Measurements from ENCODE around the gene ZNF785. TPM values are rescaled to one million over a fixed set of nuclear protein-coding genes. Genes with fewer than 3 reads are reported as not detected.
"Not testable (repeated sequence)": the region's sequence is repeated elsewhere in the genome, so short reads cannot be mapped to it uniquely, and the experiment has no call there.

ZNF785 gene
- total and polyA plus RNA-seq, 2 of the 13 experiments (the other 11 are each of a cell fraction or from before 2014, with no cell fraction given), result 0.01 TPM; not detected in 1

DNA sequence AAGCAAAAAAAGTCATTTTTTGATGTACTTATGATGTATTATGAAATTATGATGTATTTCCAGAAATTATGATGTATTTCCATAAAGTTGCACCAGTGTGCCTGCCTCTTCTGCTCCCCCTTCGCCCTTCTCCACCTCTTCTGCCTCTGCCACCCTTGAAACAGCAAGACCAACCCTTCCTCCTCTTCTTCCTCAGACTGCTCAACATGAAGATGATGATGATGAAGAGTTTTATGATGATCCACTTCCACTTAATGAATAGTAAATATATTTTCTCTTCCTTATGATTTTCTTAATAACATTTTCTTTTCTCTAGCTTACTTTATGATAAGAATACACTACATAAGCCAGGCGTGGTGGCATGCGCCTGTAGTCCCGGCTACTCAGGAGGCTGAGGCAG is 7.4 kb upstream of the ZNF785 start:
- Histone ChIP-seq H2AFZ (ENCODE audit: low read length) (no peak overlapping the region), H3K9me3 (ENCODE audit: low read length) (peaks cover 5% of the 10 kb centered on the region), H3K79me2 (ENCODE audit: insufficient read depth, low read length) (no peaks in the 10 kb centered on the region), H3K27me3 (ENCODE audit: control insufficient read depth in 1 of 2, insufficient read depth in 2 of 2, low read length in 2 of 2) (no peaks in the 10 kb centered on the region), H3K27ac (ENCODE audit: extremely low read length, insufficient read depth, low read length) (no peak overlapping the region), H3K4me3 (replicated peaks in 1 of 3; ENCODE audit: insufficient read depth in 1 of 3, low read depth in 2 of 3, low read length in 3 of 3) (no peak overlapping the region), H3K4me1 (ENCODE audit: insufficient read depth, low read length) (peaks cover 15% of the 10 kb centered on the region), H3K4me2 (ENCODE audit: low read depth, low read length) (no peak overlapping the region; the same call in 1 of the 2 replicates), H3K36me3 (replicated peaks in 1 of 2; ENCODE audit: control insufficient read depth in 1 of 2, insufficient read depth in 2 of 2, low read length in 2 of 2) (no peaks in the 10 kb centered on the region), H3K9ac (ENCODE audit: insufficient read depth, low read depth, low read length) (no peak overlapping the region), H4K20me1 (ENCODE audit: insufficient read depth, low read length) (no peaks in the 10 kb centered on the region)
- TF ChIP-seq, protein P1, sequence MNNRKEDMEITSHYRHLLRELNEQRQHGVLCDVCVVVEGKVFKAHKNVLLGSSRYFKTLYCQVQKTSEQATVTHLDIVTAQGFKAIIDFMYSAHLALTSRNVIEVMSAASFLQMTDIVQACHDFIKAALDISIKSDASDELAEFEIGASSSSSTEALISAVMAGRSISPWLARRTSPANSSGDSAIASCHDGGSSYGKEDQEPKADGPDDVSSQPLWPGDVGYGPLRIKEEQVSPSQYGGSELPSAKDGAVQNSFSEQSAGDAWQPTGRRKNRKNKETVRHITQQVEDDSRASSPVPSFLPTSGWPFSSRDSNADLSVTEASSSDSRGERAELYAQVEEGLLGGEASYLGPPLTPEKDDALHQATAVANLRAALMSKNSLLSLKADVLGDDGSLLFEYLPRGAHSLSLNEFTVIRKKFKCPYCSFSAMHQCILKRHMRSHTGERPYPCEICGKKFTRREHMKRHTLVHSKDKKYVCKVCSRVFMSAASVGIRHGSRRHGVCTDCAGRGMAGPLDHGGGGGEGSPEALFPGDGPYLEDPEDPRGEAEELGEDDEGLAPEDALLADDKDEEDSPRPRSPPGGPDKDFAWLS (CRISPR knock-in tag; IDR thresholded peaks at IDR 0.05; ENCODE audit: borderline replicate concordance), result no peak
- no peak for TF ChIP-seq KDM5A (IDR thresholded peaks at IDR 0.05; ENCODE audit: borderline replicate concordance, low read length)
- TF ChIP-seq, protein P2, sequence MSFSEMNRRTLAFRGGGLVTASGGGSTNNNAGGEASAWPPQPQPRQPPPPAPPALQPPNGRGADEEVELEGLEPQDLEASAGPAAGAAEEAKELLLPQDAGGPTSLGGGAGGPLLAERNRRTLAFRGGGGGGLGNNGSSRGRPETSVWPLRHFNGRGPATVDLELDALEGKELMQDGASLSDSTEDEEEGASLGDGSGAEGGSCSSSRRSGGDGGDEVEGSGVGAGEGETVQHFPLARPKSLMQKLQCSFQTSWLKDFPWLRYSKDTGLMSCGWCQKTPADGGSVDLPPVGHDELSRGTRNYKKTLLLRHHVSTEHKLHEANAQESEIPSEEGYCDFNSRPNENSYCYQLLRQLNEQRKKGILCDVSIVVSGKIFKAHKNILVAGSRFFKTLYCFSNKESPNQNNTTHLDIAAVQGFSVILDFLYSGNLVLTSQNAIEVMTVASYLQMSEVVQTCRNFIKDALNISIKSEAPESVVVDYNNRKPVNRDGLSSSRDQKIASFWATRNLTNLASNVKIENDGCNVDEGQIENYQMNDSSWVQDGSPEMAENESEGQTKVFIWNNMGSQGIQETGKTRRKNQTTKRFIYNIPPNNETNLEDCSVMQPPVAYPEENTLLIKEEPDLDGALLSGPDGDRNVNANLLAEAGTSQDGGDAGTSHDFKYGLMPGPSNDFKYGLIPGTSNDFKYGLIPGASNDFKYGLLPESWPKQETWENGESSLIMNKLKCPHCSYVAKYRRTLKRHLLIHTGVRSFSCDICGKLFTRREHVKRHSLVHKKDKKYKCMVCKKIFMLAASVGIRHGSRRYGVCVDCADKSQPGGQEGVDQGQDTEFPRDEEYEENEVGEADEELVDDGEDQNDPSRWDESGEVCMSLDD (CRISPR knock-in tag; IDR thresholded peaks at IDR 0.05; ENCODE audit: borderline replicate concordance), result no peak
- no TSS peak for BruUV-seq (replicated peaks)
- FAIRE-seq (no peak), ATAC-seq (no peak), DNase-seq (ENCODE audit: low spot score) (no peak)
- ChIA-PET CTCF (ENCODE audit: low intra/inter-chr PET ratio, low total read pairs) (no interaction called here), POLR2A (interaction anchor here (0.7 to 1.1 kb wide), 2 partner anchors 34 to 105 kb away, joined by 3 to 4 read pairs; partner anchors contain the start of gene ZNF764)
- in situ Hi-C loops (cut with HindIII; ENCODE audit: extremely low pct_ligation_motif_present, low pct_unique_long_range_greater_than_20kb), result no loop called here
- intact Hi-C loops (cut with micrococcal nuclease; ENCODE audit: unreplicated experiment), result no loop called here
- 38% methylated on average over 4 of the region's 4 CpGs for WGBS (ENCODE audit: low lambda C conversion rate)

DNA sequence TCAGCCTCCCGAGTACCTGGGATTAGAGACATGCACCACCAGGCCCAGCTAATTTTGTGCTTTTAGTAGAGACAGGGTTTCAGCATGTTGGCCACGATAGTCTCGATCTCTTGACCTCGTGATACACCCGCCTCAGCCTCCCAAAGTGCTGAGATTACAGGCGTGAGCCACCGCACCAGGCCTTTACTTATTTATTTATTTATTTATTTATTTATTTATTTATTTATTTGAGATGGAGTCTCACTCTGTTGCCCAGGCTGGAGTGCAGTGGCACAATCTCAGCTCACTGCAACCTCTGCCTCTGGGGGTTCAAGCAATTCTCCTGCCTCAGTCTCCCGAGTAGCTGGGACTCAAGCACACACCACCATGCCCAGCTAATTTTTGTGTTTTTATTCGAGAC is 5.4 kb upstream of the ZNF785 start:
- H3K4me3 ChIP-seq (replicated peaks in 1 of 3; ENCODE audit: insufficient read depth in 1 of 3, low read depth in 2 of 3, low read length in 3 of 3); in situ Hi-C loops (cut with HindIII; ENCODE audit: extremely low pct_ligation_motif_present, low pct_unique_long_range_greater_than_20kb); H3K4me2 ChIP-seq (ENCODE audit: low read depth, low read length); CTCF ChIA-PET (ENCODE audit: low intra/inter-chr PET ratio, low total read pairs); H4K20me1 ChIP-seq (ENCODE audit: insufficient read depth, low read length); intact Hi-C loops (cut with micrococcal nuclease; ENCODE audit: unreplicated experiment); H2AFZ ChIP-seq (ENCODE audit: low read length); H3K9me3 ChIP-seq (ENCODE audit: low read length); FAIRE-seq; DNase-seq (ENCODE audit: low spot score); BruUV-seq (replicated peaks); H3K27me3 ChIP-seq (ENCODE audit: control insufficient read depth in 1 of 2, insufficient read depth in 2 of 2, low read length in 2 of 2); H3K79me2 ChIP-seq (ENCODE audit: insufficient read depth, low read length); H3K9ac ChIP-seq (ENCODE audit: insufficient read depth, low read depth, low read length); ATAC-seq; H3K27ac ChIP-seq (ENCODE audit: extremely low read length, insufficient read depth, low read length); H3K36me3 ChIP-seq (replicated peaks in 1 of 2; ENCODE audit: control insufficient read depth in 1 of 2, insufficient read depth in 2 of 2, low read length in 2 of 2): not testable (repeated sequence)
- WGBS (ENCODE audit: low lambda C conversion rate), result 54% methylated on average over 9 of the region's 9 CpGs
- POLR2A ChIA-PET, result interaction anchor here (1.5 to 1.7 kb wide), 2 partner anchors 20 to 23 kb away, joined by 3 to 5 read pairs; partner anchors contain the start of gene ZNF688
- peaks cover 12% of the 10 kb centered on the region for H3K4me1 ChIP-seq (ENCODE audit: insufficient read depth, low read length)

DNA sequence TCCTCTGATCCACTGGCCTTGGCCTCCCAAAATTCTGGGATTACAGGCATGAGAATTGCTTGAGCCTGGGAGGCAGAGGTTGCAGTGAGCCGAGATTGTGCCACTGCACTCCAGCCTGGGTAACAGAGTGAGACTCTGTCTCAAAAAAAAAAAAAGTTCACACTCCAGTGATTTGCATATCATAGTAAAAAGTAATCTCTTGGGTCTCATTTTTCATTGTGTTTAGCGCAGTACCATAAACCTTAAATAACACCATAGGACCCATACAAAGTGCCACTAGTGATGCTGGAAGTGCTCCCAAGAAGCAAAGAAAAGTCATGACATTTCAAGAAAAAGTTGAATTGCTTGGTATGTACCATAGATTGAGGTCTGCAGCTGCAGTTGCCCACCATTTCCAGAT is 4.1 kb upstream of the ZNF785 start:
- H3K27ac ChIP-seq (ENCODE audit: extremely low read length, insufficient read depth, low read length); H3K4me2 ChIP-seq (ENCODE audit: low read depth, low read length); POLR2A ChIA-PET; BruUV-seq (replicated peaks); H3K27me3 ChIP-seq (ENCODE audit: control insufficient read depth in 1 of 2, insufficient read depth in 2 of 2, low read length in 2 of 2); CTCF ChIA-PET (ENCODE audit: low intra/inter-chr PET ratio, low total read pairs); H3K36me3 ChIP-seq (replicated peaks in 1 of 2; ENCODE audit: control insufficient read depth in 1 of 2, insufficient read depth in 2 of 2, low read length in 2 of 2); H2AFZ ChIP-seq (ENCODE audit: low read length); DNase-seq (ENCODE audit: low spot score); H3K9ac ChIP-seq (ENCODE audit: insufficient read depth, low read depth, low read length); H4K20me1 ChIP-seq (ENCODE audit: insufficient read depth, low read length); H3K9me3 ChIP-seq (ENCODE audit: low read length); intact Hi-C loops (cut with micrococcal nuclease; ENCODE audit: unreplicated experiment); H3K4me3 ChIP-seq (replicated peaks in 1 of 3; ENCODE audit: insufficient read depth in 1 of 3, low read depth in 2 of 3, low read length in 3 of 3); ATAC-seq; in situ Hi-C loops (cut with HindIII; ENCODE audit: extremely low pct_ligation_motif_present, low pct_unique_long_range_greater_than_20kb); FAIRE-seq; H3K79me2 ChIP-seq (ENCODE audit: insufficient read depth, low read length): not testable (repeated sequence)
- peaks cover 12% of the 10 kb centered on the region for H3K4me1 ChIP-seq (ENCODE audit: insufficient read depth, low read length)
- 56% methylated on average over 2 of the region's 2 CpGs for WGBS (ENCODE audit: low lambda C conversion rate)
